DMS 273 (cell line): ENCODE results near the gene TIGD3.

Experiments used
- DNase-seq: peaks from one replicate; lab custom pipeline; 2025; ENCODE audit not compliant: unreplicated experiment; lab: John Stamatoyannopoulos, UW

The TIGD3 gene

DNA sequence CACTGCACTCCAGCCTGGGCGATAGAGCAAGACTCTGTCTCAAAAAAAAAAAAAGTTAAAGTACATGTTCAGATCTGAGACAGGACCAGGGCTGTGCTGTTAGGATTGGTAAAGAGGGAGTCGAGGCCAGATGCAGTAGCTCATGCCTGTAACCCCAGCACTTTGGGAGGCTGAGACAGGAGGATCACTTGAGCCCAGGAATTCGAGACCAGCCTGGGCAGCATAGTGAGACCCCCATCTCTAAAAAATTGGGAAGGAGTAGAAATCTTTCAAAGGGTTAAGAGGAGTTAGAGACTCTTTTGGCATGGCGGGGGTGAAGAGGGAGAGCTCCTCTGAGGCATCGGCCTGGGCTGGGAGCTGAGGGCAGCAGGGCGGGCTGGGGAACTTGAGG, 16.1 kb downstream of the TIGD3 start:
- no peak for DNase-seq

DNA sequence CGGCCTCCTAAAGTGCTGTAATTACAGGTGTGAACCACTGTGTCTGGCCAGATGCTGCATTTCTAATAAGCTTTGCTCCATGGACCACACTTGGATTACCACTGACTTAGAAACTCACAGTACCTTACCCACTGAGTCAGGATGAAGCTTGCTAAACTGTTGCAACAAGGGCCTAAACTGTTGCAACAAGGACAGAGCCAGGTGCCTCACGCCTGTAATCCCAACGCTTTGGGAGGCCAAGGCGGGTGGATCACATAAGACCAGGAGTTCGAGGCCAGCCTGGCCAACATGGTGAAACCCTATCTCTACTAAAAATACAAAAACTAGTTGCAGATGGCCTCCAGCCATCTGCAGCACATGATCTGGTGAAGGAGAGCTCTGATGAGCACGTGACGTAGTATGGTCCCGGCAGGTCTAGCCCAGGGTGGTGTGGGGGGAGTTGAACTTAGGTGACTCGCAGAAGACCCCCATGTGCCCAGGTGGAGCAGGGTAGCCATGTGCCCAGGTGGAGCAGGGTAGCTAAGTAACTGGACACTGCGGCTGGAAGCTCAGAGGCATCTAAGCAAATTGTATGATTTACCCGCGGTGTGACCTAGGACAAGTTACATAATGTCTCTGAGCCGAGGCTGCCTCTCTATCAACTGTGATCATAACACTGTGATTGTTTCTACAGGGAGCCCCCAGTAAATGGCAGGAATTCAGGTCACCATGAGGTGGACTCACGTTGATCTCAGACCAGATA, 19.5 kb downstream of the TIGD3 start:
- no peak for DNase-seq

DNA sequence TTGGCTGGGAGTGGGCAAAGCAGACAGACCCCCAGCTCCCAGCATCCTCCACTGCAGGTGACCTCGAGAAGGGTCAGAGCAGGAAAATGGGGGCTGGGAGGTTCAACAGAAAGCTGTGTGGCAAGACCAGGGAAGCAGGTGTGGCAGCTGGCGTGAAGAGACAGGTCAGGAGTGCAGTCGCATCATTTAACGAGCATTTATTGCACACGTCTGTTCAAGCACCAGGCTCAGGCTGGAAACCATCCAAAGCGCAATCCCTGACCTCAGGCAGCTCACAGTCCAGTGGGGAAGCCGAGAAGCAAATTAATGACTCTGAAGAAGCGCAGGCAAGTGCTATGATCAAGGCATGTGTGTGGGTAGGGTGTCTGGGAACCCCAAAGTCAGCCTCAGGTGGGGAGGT, 20.5 kb downstream of the TIGD3 start:
- peak; percentile 24 for DNase-seq

DNA sequence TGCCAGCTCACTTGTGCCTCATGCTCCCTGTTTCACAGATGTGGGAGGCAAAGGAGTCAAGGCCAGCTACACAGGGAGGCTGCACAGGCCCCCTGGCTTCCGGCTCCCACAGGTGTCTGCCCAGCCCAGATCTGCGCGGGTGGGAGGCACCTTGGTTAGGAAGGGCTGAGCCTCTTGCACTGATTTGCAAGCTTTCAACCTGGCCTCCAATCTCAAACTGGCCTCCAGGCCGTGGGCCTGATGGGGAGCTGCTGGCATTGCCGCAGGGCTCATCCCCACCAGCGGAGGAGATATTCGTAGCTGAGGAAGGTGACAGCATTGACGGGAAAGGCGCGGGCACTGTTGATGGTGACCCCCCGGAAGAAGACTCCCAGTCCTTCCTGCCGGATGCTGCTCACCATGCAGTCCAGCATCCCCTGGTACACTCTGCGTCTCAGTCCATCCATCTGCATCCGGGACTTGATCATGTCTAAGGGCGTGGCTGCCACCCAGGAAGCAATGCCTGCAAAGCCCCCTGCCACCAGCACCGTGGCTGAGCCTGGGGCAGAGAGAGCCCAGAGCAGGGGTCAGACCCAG, 21.7 kb downstream of the TIGD3 start:
- DNase-seq, result no peak

DNA sequence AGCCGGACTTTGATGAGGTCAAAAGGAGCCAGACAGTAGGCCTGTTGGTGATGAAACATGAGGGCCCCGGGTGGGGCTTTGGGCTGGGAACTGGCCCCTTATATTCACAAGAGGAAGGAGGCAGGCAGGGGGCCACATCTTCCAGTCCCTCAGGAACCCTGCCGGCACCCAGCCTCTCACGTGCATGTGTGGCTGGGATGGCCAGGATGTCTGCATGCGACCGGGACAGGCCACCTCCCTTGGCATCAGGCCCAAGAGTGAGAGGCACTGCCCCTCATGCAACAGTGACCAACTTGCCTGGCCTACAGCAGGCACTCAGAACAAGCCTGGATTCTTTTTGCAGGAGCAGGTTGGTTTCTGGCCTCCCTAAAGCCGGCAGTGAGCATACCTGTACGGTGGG, 22.5 kb downstream of the TIGD3 start:
- DNase-seq, result no peak

DNA sequence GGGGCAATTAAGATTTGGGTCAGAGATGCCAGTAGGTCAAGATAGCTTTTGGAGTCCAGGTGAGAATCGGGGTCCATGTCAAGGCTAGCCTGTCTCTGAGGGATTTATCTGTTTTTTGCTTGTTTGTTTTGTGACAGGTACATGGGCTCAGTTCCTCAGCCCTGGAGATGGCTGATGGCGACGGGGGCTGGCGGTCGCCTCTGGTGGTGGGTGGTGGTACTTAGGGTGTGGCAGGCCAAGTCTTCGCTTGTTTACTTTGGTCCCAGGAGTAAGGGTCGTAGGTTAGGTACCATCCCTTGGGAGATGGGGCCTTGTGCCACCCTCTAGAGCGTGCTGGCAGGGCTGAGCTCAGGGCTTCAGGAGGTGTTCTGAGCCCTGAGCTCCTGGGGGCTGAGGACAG, 23.2 kb downstream of the TIGD3 start:
- no peak for DNase-seq

DNA sequence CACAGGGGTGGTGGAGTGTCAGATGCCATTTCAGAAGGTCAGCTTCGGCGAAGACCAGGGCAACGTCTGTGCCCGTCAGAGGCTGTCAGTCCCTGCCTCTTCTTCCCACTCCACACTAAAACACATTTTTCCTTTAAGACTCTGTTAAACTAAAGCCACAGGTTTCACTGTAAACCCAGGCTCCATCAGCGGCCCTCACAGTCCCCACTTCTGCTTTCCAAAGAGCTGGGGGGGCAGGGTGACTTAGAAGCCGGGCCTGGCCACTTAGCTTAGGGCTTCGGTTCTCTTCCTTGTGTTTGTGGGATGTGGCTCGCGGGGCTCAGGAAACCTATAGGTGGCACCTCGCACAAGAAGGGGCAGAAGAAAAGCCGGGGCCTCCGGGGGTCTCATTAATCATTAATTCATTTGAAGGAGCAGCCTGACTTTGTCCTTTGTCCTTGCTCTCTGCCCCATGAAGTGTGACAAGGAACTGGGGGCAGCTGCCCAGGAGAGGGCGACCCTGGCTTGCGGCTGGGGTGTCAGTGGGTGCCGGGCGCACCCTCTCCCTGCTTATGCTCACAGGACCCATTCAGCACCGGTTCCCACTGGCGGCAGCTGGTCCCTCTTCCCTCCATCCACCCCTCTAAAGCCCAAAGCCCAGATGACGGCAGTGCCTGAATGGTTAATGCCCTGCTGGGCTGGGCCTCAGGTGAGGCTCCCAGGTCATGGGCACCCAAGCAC, 23.8 kb downstream of the TIGD3 start:
- DNase-seq, result no peak

DNA sequence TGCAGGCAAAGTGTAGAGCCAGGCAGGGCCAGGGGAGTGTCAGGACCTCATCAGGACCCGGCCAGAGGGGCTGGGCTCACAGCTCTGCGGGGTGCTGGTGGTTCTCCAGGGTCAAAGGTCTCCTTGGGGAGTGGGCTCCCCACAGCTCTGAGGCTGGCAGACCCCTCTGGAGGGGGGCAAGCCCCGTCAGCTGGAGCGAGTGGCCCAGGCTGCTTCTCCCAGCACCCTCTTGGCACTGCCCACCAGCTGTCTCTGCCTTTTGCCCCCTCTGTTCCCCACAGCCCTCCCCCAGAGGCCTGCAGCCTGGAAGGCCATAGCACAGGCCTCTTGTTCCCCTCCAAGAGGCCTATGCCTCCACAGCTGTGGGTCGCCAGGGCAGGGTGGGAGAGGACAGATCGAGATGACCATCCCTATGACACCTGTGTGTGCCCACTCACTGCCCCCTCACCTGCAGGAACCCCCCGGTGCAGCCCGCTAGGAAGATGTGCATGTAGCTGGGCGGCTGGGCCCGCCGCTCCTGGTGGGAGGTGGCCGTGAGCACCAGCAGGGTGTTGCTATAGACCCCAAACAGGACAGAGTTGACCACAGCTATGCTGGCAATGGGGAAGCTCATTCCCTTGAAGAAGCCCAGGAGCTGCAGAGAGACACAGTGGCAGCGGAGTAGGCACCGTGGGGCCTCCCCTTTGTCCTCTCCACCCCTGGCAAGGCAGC, 24.5 kb downstream of the TIGD3 start:
- no peak for DNase-seq

DNA sequence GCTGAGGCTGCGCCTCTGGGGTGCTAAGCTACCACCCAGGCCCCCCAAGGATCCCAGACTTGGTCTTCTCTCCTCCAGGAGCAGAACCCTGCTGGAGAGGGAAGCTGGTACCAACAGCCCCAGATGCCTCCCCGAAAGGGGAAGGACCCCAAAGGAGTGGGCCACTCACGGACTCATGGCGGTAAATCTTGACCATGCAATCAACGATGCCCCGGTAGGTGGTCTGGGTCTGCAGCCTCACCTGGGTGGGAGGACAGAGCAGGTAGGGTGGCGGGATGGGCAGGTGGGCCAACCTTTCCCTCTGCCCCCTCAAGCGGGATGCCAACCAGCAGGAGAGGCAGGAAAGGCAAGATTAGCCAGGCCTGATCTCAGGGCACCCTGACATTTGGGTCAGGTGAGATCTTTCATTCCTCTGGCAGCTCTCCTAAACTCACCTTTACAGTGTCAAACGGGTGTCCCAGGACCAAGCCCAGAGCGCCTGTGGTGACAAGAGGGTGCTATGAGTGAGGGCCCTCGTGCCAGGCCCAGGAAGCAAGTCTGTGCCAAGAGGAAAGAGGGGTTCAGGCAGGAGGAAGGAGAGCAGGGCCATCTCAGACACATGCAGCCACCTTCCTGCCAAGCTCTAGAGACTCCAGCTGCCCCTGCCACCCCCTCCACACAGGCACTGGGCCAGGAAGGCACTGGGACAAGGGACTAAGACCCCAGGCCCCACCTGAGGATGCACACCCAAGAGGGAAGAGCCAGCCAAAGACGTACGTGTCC, 25.3 kb downstream of the TIGD3 start:
- no peak for DNase-seq

DNA sequence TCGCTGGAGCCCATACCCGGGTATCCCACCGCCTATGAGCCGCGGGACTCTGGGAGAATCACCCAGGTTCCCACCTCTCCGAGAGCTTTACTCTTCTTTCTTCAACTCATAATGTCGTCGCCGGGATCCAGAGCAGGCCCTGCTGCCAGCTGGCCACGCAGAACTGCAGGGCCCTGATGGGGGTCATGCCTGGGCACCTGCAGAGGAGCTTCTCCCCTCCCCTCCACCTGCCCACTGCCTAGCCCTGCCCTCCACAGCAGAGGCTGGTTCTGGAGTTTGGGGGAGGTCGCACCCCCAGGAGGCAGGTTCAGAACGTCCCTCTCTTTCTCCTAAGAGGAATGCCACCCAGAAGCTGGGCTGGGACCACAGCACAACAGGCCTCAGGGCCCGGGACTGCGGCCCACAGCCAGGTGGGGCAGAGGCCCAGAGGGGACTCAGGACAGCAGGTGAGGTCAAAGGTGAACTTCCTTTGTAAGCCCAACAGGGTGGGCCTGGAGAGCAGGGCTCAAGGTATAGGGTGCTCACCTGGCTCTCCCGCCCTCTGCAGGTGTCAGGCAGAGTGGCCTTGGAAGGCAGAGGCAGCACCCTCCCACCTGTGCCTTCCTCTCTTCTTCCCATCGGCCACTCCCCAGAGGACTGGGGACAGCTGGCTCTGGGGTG, 26.0 kb downstream of the TIGD3 start:
- no peak for DNase-seq

DNA sequence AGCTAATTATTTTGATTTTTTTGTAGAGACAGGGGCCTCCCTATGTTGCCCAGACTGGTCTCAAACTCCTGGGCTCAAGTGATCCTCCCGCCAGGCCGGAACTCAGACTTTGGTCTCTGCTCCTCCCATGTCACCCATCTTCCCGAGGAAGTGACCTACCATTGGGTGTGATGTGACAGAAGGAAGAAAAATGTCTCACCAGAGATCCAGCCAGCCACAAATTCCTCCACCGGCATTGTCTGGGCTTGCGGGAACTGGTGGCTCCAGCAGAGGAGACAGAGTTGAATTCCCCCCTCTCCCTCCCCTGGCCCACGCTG, 27.1 kb downstream of the TIGD3 start:
- no peak for DNase-seq

DNA sequence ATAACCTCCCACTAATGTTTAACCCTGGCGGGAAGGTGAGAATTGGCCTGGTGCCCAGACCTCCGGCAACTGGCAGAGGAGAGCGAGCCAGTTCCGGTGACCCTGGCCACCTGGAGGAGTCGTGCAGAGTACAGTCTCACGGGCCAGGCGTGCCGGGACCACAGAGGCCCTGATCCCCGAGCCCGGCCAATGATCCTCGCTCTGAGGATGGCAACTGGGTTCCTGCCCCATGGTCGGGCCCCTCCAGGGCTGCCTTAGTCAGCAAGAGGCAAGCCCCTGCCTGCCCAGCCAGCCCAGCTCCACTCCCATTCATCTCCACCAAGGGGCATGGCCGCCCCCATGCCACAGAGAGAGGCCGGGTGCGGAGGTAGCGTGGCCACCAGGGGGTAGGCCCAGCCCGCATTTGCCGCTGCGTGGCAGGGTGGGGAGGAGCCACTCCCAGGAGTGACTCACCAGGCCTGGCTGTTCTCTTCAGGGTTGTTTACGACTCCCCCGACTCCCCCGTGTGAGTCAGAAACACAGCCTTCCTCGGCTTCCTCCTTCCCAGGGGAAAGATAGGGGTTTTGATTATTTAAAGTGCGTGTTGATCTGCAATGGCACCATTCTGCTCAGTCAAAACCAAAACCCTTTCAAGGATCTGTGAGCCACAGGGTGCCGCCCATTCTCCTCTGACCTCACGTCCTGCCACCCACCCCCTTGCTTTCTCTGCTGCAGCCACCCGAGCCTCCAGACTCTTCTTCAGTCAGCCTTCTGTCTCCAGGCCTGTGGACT, 27.7 kb downstream of the TIGD3 start, which contains the start of gene SLC25A45:
Gene SLC25A45, minus strand, starts transcription at position 614 of the 771 bp plus-strand sequence. CDS start 695 bp downstream, outside the sequence.
- peak; percentile 96 for DNase-seq

DNA sequence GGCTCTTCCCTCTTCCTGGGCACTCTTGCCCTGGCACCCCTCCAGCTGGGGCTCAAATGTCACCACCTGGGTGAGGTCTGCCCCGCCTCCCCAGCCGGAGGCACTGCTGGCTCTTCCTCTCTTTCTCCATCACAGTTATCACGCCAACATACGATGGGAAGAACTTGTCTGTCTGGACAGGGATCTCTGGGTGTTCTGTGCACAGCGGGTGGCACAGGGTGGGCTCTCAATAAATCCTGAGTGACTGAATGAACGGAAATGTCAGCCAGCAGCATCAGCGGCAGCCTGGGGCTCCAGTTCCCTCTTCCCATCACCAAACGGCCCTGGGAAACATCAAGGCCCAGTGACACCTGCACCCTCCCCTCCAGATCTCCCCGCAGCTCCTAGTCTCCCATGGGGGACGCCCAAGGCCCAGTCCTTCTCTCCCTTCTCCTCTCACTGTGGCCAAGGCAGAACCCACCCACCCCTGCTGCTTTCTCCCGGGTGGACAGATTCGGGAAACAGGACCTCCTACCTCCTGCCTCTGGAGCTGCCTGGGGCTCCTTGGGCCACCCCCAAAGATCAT, 28.3 kb downstream of the TIGD3 start:
- no peak for DNase-seq

DNA sequence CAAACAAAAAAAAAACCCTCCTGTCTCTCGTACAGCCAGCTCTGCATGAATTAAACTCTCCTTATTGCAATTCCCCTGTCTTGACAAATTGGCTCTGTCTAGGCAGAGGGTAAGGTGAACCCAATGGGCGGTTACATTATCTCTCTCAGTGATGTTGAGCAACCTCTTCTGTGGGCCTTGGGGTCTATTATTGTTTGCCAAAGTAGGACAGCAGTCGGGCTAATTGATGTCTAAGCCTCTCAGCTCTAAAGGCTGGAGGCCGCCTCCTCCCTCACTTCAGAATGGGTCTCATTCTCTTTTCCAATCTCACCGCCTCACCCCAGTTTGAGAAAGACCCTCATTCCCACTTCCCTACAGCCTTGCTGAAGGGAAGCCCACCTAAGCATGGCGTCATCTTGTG, 29.2 kb downstream of the TIGD3 start:
- DNase-seq, result no peak

DNA sequence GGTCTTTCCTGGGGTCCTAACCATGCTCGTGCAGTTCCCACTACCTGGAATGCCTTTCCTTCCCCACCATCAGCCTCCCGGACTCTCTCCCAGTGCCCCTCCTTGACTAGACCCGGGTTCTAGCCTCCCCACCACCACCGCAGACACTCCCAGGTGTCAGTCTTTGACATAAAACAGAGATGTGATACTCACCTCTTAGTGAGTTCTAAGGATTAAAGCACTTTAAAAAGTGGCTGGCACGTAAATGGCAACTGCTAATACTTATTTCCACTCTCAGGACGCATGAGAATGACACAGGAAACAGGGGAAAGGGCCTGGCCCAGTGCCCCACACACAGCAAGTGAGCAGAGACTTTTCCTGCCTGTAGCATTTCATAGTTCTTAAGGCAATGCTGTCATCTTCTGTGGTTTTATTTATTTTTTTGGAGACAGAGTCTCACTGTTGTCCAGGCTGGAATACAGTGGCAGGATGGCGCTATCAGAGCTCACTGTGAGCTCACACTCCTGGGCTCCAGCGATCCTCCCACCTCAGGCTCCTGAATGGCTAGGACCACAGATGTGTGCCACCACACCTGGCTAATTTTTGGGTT, 29.8 kb downstream of the TIGD3 start:
- DNase-seq, result no peak

DNA sequence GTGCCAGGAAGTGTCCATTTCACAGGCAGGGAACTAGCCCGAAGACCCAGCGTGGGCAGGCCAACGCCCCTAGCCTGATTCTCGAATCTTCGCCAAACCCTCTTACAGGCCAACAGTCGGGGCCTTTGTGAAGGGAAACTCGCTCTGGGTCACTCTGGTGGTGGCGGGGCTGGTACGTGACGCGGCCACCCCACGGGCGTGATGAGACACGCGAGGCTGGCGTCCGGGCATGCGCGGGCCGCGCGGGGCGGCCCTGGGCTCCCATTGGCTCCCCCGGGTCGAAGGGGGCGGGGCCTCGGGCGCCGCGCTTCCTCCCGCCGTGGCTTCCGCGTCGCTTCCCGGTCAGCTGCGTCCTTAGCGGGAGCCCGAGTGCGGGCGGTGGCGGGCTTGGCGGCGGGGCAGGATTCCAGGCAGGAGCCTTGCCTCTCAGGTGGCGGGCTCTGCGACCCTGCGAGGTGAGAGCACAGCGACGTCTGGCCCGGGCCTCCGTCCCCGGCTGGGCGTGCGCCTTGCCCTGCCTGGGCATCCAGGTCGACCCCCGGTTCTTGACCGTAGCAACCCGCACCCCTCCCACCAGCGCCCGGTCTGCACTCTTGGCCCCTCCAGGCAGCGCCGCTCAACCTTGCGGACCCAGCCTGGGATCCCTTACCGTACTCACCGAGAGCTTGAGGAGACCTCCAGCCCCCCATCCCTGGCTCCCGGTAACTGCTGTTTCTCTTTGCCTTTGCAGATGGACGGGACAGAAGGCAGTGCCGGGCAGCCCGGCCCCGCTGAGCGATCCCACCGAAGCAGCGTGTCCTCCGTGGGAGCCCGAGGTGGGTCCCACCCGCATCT, 32.0 kb downstream of the TIGD3 start, which contains the start of gene FRMD8:
Gene FRMD8, plus strand, starts transcription at position 331 of the 834 bp plus-strand sequence. Its CDS starts 400 bp downstream, at position 731.
- DNase-seq, result peak; percentile 84

DNA sequence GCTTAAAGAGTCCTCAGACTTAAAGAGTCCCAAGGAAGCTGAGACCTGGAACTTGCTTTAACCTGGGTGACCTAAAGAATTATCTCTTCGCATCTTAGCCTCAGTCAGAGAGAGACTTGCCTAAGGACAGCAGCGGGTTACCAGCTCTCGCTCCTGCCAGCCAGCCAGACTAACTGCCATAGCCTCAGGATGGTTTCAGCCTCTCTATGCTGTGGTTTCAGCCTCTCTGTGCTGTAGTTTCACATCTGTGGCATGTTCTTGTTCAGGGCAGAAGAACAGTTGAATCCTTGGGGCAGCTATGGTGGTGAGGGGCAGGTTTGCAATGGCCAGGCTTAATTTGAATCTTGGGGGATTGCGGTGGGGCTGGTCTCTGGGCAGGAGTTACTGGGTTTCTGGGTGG, 34.2 kb downstream of the TIGD3 start:
- no peak for DNase-seq
